HEK293T (cell line): ENCODE measurements around the gene SRSF10.

Experiments
- CTCF ChIA-PET: fragments of 350-600 bp; formaldehyde crosslinking; extraction: SDS; loops from one replicate; lab custom pipeline; 2021; ENCODE audit warnings: antibody characterized with exemption, inconsistent platforms; lab: Yijun Ruan, JAX
- POLR2A ChIA-PET: fragments of 350-600 bp; formaldehyde crosslinking; extraction: SDS; loops from one replicate; lab custom pipeline; 2020; ENCODE audit warnings: antibody characterized with exemption, inconsistent platforms; lab: Yijun Ruan, JAX
- DNase-seq: peaks from one replicate; pipeline ENCODE4 v3.0.0; 2012; ENCODE audit warnings: mixed read lengths; ENCODE audit errors: extremely low spot score
- ARNT ChIP-seq: fragments of 450-650 bp; IDR thresholded peaks from 2 replicates; pipeline ENCODE4 v1.6.1; 2017; ENCODE audit warnings: mild to moderate bottlenecking
- BHLHE40 ChIP-seq: fragments of 450-650 bp; IDR thresholded peaks from 2 replicates; pipeline ENCODE4 v1.6.1; 2016; ENCODE audit warnings: mild to moderate bottlenecking, moderate library complexity, borderline replicate concordance
- CTBP1 ChIP-seq: fragments of 450-650 bp; IDR thresholded peaks from 2 replicates; pipeline ENCODE4 v1.6.1; 2016; ENCODE audit warnings: borderline replicate concordance
- ELF4 ChIP-seq: fragments of 450-650 bp; IDR thresholded peaks from 2 replicates; pipeline ENCODE4 v1.6.1; 2017; ENCODE audit warnings: antibody characterized with exemption
- FOXA1 ChIP-seq: fragments of 450-650 bp; IDR thresholded peaks from 2 replicates; pipeline ENCODE4 v1.6.1; 2016; ENCODE audit warnings: mild to moderate bottlenecking
- FOXK2 ChIP-seq: fragments of 450-650 bp; IDR thresholded peaks from 2 replicates; pipeline ENCODE4 v1.6.1; 2016; ENCODE audit warnings: mild to moderate bottlenecking
- FOXM1 ChIP-seq: fragments of 450-650 bp; IDR thresholded peaks from 2 replicates; pipeline ENCODE4 v1.6.1; 2017; ENCODE audit warnings: mild to moderate bottlenecking, borderline replicate concordance
- HDGF ChIP-seq: fragments of 450-650 bp; IDR thresholded peaks from 2 replicates; pipeline ENCODE4 v1.6.1; 2017; ENCODE audit warnings: antibody characterized with exemption, borderline replicate concordance
- L3MBTL2 ChIP-seq: fragments of 450-650 bp; conservative IDR thresholded peaks from 2 replicates; pipeline ENCODE4 v1.6.1; 2016; ENCODE audit warnings: mild to moderate bottlenecking
- LEF1 ChIP-seq: fragments of 450-650 bp; IDR thresholded peaks from 2 replicates; pipeline ENCODE4 v1.6.1; 2017; ENCODE audit warnings: mild to moderate bottlenecking, borderline replicate concordance
- NFRKB ChIP-seq: fragments of 450-650 bp; IDR thresholded peaks from 2 replicates; pipeline ENCODE4 v1.6.1; 2016; ENCODE audit warnings: mild to moderate bottlenecking, moderate library complexity
- PKNOX1 ChIP-seq: fragments of 450-650 bp; IDR thresholded peaks from 2 replicates; pipeline ENCODE4 v1.6.1; 2016
- SP1 ChIP-seq: fragments of 450-650 bp; IDR thresholded peaks from 2 replicates; pipeline ENCODE4 v1.6.1; 2017
- SUZ12 ChIP-seq: fragments of 450-650 bp; IDR thresholded peaks from 2 replicates; pipeline ENCODE4 v1.6.1; 2016; ENCODE audit warnings: mild to moderate bottlenecking
- TARDBP ChIP-seq: fragments of 450-650 bp; IDR thresholded peaks from 2 replicates; pipeline ENCODE4 v1.6.1; 2016
- ZNF384 ChIP-seq: fragments of 450-650 bp; IDR thresholded peaks from 2 replicates; pipeline ENCODE4 v1.6.1; 2016

SRSF10 gene

GRCh38 chr1:23915466-23915865 lies 64.7 kb downstream of the SRSF10 start:
- no peak for DNase-seq
- POLR2A ChIA-PET = interaction anchor here (0.9 kb wide), 1 partner anchor 35 kb away, joined by 3 read pairs; no protein-coding TSS in a partner anchor

DNA sequence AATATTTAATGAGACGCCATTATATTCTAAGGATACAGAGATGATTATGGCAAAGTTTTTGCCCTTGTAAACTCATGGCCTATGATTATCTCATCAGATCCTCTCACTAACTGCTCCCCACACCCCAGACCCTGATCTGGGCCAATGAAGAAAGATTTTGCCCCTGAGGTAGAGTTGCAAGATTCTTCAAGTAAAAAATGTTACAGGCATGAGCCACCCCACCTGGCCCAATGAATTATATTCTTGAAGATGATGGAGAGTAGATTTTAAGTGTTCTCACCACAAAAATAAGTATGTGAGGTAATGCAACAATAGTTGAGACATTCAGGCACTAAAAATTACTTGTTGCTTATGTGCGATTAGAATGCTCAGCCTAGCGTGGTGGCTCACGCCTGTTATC lies 65.2 kb downstream of the SRSF10 start:
- no peak for DNase-seq
- TF ChIP-seq TARDBP = no peak
- TF ChIP-seq SP1 = no peak
- no peak for TF ChIP-seq SUZ12
- no peak for TF ChIP-seq ARNT
- no peak for TF ChIP-seq BHLHE40
- no peak for TF ChIP-seq PKNOX1
- no peak for TF ChIP-seq CTBP1
- no peak for TF ChIP-seq ZNF384
- no peak for TF ChIP-seq FOXA1
- no peak for TF ChIP-seq NFRKB
- ChIA-PET CTCF (interaction anchor here (2.8 kb wide), 1 partner anchor 143 kb away, joined by 13 read pairs; no protein-coding TSS in a partner anchor), POLR2A (interaction anchor here (0.9 kb wide), 1 partner anchor 35 kb away, joined by 3 read pairs; no protein-coding TSS in a partner anchor)

More at GRCh38 chr1:23915466-23915865, 64.7 kb downstream of the SRSF10 start:
- TF ChIP-seq HDGF (no peak), NFRKB (no peak), LEF1 (no peak), ELF4 (no peak), SP1 (no peak), BHLHE40 (no peak), L3MBTL2 (no peak), CTBP1 (no peak), FOXK2 (no peak), FOXA1 (no peak), SUZ12 (no peak), ARNT (no peak), PKNOX1 (no peak), FOXM1 (no peak), TARDBP (no peak)
- CTCF ChIA-PET = interaction anchor here (2.8 kb wide), 1 partner anchor 144 kb away, joined by 13 read pairs; no protein-coding TSS in a partner anchor
